Smooth muscle cell (in vitro differentiated cells): ENCODE measurements around the gene CYP4V2. TPM values are rescaled to one million over a fixed set of nuclear protein-coding genes. Genes with fewer than 3 reads are reported as not detected.

Experiments
- DNase-seq: peaks from one replicate; lab custom pipeline; 2025; ENCODE audit not compliant: unreplicated experiment; lab: John Stamatoyannopoulos, UW
- H2AFZ ChIP-seq: fragments of 200-600 bp; sonication (generic); 2 replicates; pipeline ENCODE4 v1.6.0; 2016; ENCODE audit warnings: antibody characterized with exemption, low read depth, mild to moderate bottlenecking
- H3F3A ChIP-seq: fragments of 200-600 bp; sonication (generic); 2 replicates; pipeline ENCODE4 v1.6.0; 2017; ENCODE audit warnings: antibody characterized with exemption, low read depth
- H3K27ac ChIP-seq: fragments of 200-600 bp; sonication (generic); 2 replicates; pipeline ENCODE4 v1.5.1; 2016; ENCODE audit warnings: low read depth, mild to moderate bottlenecking
- H3K27me3 ChIP-seq: fragments of 200-600 bp; sonication (generic); 2 replicates; pipeline ENCODE4 v1.6.1; 2016; ENCODE audit warnings: low read depth, mild to moderate bottlenecking
- H3K36me3 ChIP-seq: fragments of 200-600 bp; sonication (generic); 2 replicates; pipeline ENCODE4 v1.5.1; 2016; ENCODE audit warnings: low read depth
- H3K4me1 ChIP-seq: fragments of 200-600 bp; sonication (generic); 2 replicates; pipeline ENCODE4 v1.5.1; 2016; ENCODE audit warnings: low read depth
- H3K4me2 ChIP-seq: fragments of 200-600 bp; sonication (generic); 2 replicates; pipeline ENCODE4 v1.6.0; 2016; ENCODE audit warnings: mild to moderate bottlenecking
- H3K4me3 ChIP-seq: fragments of 200-600 bp; sonication (generic); 2 replicates; pipeline ENCODE4 v1.5.1; 2016; ENCODE audit warnings: mild to moderate bottlenecking
- H3K79me2 ChIP-seq: fragments of 200-600 bp; sonication (generic); 2 replicates; pipeline ENCODE4 v1.6.0; 2016; ENCODE audit warnings: low read depth, mild to moderate bottlenecking
- H3K9ac ChIP-seq: fragments of 200-600 bp; sonication (generic); 2 replicates; pipeline ENCODE4 v1.6.0; 2016; ENCODE audit warnings: low read depth
- H3K9me3 ChIP-seq: fragments of 200-600 bp; sonication (generic); replicated peaks from 2 replicates; pipeline ENCODE4 v1.5.1; 2016; ENCODE audit warnings: low read depth
- H4K20me1 ChIP-seq: fragments of 200-600 bp; sonication (generic); 2 replicates; pipeline ENCODE4 v1.6.0; 2016; ENCODE audit warnings: low read depth
- WGBS: methylation state at CpG from one replicate; pipeline ENCODE4 v1.1.7; 2016; ENCODE audit warnings: low lambda C conversion rate; 5-methylcytosine and 5-hydroxymethylcytosine counted together
- polyA plus RNA-seq: library from polyadenylated mRNA; unstranded; fragments of >200 nt; fragmentation: Nextera tagmentation; extraction: Ambion mirVana; gene quantifications from 2 replicates; pipeline ENCODE4 v1.2.1, GENCODE V29; 2016
- total RNA-seq: library from RNA; depleted of rRNA; stranded (reverse); fragments of >200 nt; gene quantifications from 2 replicates; pipeline ENCODE4 v1.2.3, GENCODE V29; 2014
- TF ChIP-seq, protein P1 (sequence below): fragments of 200-600 bp; sonication (generic); IDR thresholded peaks from 2 replicates; pipeline ENCODE4 v1.5.1; 2017; ENCODE audit warnings: borderline replicate concordance, mild to moderate bottlenecking, antibody characterized with exemption; ENCODE audit not compliant: insufficient read depth, poor library complexity, severe bottlenecking

CYP4V2 gene
- total and polyA plus RNA-seq, 2 experiments from 2014 or later = 0.42 to 3.4 TPM

DNA sequence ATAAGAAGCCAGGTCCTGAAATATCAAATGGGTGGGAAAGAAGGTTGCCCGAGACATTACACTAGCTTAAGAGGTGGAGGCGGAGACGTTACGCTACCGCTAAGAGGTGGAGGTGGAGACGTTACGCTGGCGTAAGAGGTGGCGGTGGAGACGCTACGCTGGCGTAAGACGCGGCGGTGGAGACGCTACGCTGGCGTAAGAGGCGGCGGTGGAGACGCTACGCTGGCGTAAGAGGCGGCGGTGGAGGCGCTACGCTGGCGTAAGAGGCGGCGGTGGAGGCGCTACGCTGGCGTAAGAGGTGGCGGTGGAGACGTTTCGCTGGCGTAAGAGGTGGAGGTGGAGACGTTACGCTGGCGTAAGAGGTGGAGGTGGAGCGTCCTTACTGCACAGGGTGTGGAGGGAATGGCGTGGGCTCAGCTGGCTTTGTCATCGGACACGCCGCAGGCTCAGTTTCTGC, 12.8 kb downstream of the CYP4V2 start:
- no peak overlapping the region for H3K4me2 ChIP-seq
- TF ChIP-seq, protein P1, sequence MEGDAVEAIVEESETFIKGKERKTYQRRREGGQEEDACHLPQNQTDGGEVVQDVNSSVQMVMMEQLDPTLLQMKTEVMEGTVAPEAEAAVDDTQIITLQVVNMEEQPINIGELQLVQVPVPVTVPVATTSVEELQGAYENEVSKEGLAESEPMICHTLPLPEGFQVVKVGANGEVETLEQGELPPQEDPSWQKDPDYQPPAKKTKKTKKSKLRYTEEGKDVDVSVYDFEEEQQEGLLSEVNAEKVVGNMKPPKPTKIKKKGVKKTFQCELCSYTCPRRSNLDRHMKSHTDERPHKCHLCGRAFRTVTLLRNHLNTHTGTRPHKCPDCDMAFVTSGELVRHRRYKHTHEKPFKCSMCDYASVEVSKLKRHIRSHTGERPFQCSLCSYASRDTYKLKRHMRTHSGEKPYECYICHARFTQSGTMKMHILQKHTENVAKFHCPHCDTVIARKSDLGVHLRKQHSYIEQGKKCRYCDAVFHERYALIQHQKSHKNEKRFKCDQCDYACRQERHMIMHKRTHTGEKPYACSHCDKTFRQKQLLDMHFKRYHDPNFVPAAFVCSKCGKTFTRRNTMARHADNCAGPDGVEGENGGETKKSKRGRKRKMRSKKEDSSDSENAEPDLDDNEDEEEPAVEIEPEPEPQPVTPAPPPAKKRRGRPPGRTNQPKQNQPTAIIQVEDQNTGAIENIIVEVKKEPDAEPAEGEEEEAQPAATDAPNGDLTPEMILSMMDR = no peak
- WGBS = 86% methylated on average over 45 of the region's 45 CpGs
- H3K36me3 ChIP-seq = no peaks in the 10 kb centered on the region
- no peaks in the 10 kb centered on the region for H3K27me3 ChIP-seq
- H3K9me3 ChIP-seq = no peaks in the 10 kb centered on the region
- no peak overlapping the region for H3K4me3 ChIP-seq
- no peak overlapping the region for H3K27ac ChIP-seq
- H3F3A ChIP-seq = no peaks in the 10 kb centered on the region
- H3K79me2 ChIP-seq = no peaks in the 10 kb centered on the region
- H3K9ac ChIP-seq = no peak overlapping the region
- no peak overlapping the region for H2AFZ ChIP-seq
- DNase-seq = no peak
- H4K20me1 ChIP-seq = no peaks in the 10 kb centered on the region
- no peaks in the 10 kb centered on the region for H3K4me1 ChIP-seq

DNA sequence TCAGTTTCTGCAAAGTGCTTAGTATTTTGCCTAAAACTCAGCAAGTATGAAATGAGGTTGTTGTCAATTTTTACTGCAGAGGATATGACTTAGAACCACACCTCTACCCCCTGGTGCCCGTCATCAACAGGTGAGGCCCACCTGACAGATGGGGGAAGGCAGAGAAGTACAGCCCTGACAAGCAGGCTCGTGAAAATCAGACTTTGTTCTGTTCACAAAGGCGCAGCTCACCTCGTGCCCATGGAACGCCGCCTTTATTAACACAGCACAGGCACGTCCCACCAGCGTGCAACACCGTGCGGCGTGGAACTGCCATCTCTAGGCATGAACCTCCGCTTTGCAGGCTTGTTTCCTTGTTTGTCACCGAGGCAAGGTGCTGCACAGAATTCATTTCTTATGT, 13.3 kb downstream of the CYP4V2 start:
- H3K9me3 ChIP-seq = no peaks in the 10 kb centered on the region
- no peaks in the 10 kb centered on the region for H3K4me1 ChIP-seq
- H3F3A ChIP-seq = no peaks in the 10 kb centered on the region
- no peak overlapping the region for H2AFZ ChIP-seq
- TF ChIP-seq, protein P1 = no peak
- no peak overlapping the region for H3K4me3 ChIP-seq
- DNase-seq = no peak
- no peaks in the 10 kb centered on the region for H3K79me2 ChIP-seq
- H3K27me3 ChIP-seq = no peaks in the 10 kb centered on the region
- H4K20me1 ChIP-seq = no peaks in the 10 kb centered on the region
- no peaks in the 10 kb centered on the region for H3K36me3 ChIP-seq
- WGBS = 97% methylated on average over 13 of the region's 13 CpGs
- no peak overlapping the region for H3K27ac ChIP-seq
- no peak overlapping the region for H3K4me2 ChIP-seq
- no peak overlapping the region for H3K9ac ChIP-seq

DNA sequence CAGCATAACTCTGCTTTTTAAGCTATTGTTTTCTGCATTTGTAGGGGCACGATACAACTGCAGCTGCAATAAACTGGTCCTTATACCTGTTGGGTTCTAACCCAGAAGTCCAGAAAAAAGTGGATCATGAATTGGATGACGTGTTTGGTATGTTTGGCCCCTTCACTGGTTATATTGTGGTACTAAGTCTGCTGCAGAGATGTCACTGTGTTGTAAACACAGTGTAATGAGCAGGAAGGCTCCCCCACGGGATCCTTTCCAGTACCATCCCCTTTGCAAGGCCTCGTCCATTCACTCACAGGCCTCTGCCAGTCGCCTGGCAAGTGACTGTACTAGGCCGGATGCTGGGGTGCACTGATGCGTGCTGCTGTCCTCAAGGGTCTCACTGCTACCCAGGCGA, 13.8 kb downstream of the CYP4V2 start:
- Histone ChIP-seq H3K27ac (no peak overlapping the region), H3K9me3 (no peaks in the 10 kb centered on the region), H3F3A (no peaks in the 10 kb centered on the region), H3K4me1 (no peaks in the 10 kb centered on the region), H2AFZ (no peak overlapping the region), H3K9ac (no peak overlapping the region), H3K4me2 (no peak overlapping the region), H3K36me3 (no peaks in the 10 kb centered on the region), H3K27me3 (no peaks in the 10 kb centered on the region), H3K79me2 (no peaks in the 10 kb centered on the region), H4K20me1 (no peaks in the 10 kb centered on the region), H3K4me3 (no peak overlapping the region)
- TF ChIP-seq, protein P1 = no peak
- DNase-seq = no peak
- WGBS = 87% methylated on average over 8 of the region's 8 CpGs

DNA sequence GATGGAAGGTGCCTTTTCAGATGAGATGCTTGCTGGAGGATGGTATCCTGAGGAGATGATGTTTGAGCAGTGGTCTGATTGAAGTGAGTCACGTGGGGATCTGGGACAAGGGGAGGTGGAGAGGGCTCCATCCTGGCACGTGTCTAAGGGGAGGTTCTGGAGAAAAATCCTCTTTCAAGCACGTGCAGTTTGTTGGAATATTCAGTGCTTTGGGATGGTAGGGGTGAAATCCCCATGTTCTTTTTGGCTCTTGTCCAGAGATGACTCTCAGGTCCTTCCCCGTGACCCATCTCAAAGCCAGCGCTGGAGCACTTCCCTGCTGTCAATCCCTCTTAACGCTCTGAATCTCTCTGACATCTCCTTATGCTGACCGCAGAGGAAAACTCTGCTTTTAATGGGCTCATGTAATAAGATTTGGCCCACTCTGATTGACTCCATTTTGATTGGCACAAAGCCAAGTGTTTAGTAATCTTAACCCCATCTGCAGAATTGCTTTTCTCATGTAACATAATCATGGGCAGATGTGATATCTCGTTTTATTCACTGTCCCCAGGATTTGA, 25.2 kb downstream of the CYP4V2 start:
- WGBS = 80% methylated on average over 8 of the region's 8 CpGs
- no peak for DNase-seq
- Histone ChIP-seq H2AFZ (no peak overlapping the region), H3K9me3 (no peaks in the 10 kb centered on the region), H3K9ac (no peak overlapping the region), H3K27me3 (peaks cover 5% of the 10 kb centered on the region), H4K20me1 (no peaks in the 10 kb centered on the region), H3F3A (no peaks in the 10 kb centered on the region), H3K79me2 (no peaks in the 10 kb centered on the region), H3K4me3 (no peak overlapping the region), H3K4me1 (no peaks in the 10 kb centered on the region), H3K4me2 (no peak overlapping the region), H3K27ac (no peak overlapping the region), H3K36me3 (no peaks in the 10 kb centered on the region)
- TF ChIP-seq, protein P1 = no peak
